OCI-LY1 (cell line): ENCODE data around the gene FAM50A.

Experiments
- H2AFZ ChIP-seq: fragments of 200-600 bp; sonication (generic), shearing (Covaris generic); 2 replicates; pipeline ENCODE4 v1.6.0; 2014; ENCODE audit warnings: antibody characterized with exemption, mild to moderate bottlenecking, low read length
- H3F3A ChIP-seq: fragments of 200-600 bp; sonication (generic), shearing (Covaris generic); 2 replicates; pipeline ENCODE4 v1.6.0; 2014; ENCODE audit warnings: mild to moderate bottlenecking, antibody characterized with exemption, low read length, moderate library complexity; ENCODE audit not compliant: insufficient read depth
- H3K27ac ChIP-seq: fragments of 200-600 bp; sonication (generic); 2 replicates; pipeline ENCODE4 v1.5.1; 2014; ENCODE audit warnings: low read length, mixed run types, mild to moderate bottlenecking, low read depth; ENCODE audit not compliant: poor library complexity, severe bottlenecking
- H3K27me3 ChIP-seq: fragments of 200-600 bp; sonication (generic); 2 replicates; pipeline ENCODE4 v1.6.0; 2014; ENCODE audit warnings: antibody characterized with exemption, mild to moderate bottlenecking, low read length, moderate library complexity; ENCODE audit not compliant: insufficient read depth
- H3K36me3 ChIP-seq: fragments of 200-600 bp; sonication (generic); 2 replicates; pipeline ENCODE4 v1.6.1; 2014; ENCODE audit warnings: mild to moderate bottlenecking, antibody characterized with exemption, low read length, moderate library complexity, mixed read lengths; ENCODE audit not compliant: insufficient read depth
- H3K4me1 ChIP-seq: fragments of 200-600 bp; sonication (generic); 2 replicates; pipeline ENCODE4 v1.5.1; 2014; ENCODE audit warnings: mild to moderate bottlenecking, low read length, moderate library complexity; ENCODE audit not compliant: insufficient read depth, severe bottlenecking
- H3K4me2 ChIP-seq: fragments of 200-600 bp; sonication (generic), shearing (Covaris generic); 2 replicates; pipeline ENCODE4 v1.6.1; 2014; ENCODE audit warnings: low read length
- H3K4me3 ChIP-seq: fragments of 200-600 bp; sonication (generic); 2 replicates; pipeline ENCODE4 v1.5.1; 2014; ENCODE audit warnings: low read length, low read depth, mild to moderate bottlenecking, mixed read lengths; ENCODE audit not compliant: poor library complexity, severe bottlenecking
- H3K79me2 ChIP-seq: fragments of 200-600 bp; shearing (Covaris generic); 2 replicates; pipeline ENCODE4 v1.6.1; 2016; ENCODE audit warnings: mixed run types, low read length, mixed read lengths; ENCODE audit not compliant: insufficient read depth
- H3K9ac ChIP-seq: fragments of 200-600 bp; sonication (generic), shearing (Covaris generic); 2 replicates; pipeline ENCODE4 v1.6.1; 2014; ENCODE audit warnings: mild to moderate bottlenecking, low read length, mixed read lengths
- H3K9me2 ChIP-seq: fragments of 200-600 bp; sonication (generic), shearing (Covaris generic); 2 replicates; pipeline ENCODE4 v1.6.1; 2014; ENCODE audit warnings: low read depth, mild to moderate bottlenecking, low read length, mixed read lengths
- H3K9me3 ChIP-seq: fragments of 200-600 bp; shearing (Covaris generic); 2 replicates; pipeline ENCODE4 v1.6.1; 2014; ENCODE audit warnings: low read length, mixed read lengths
- H4K20me1 ChIP-seq: fragments of 200-600 bp; sonication (generic), shearing (Covaris generic); 2 replicates; pipeline ENCODE4 v1.6.0; 2016; ENCODE audit warnings: mild to moderate bottlenecking, low read length; ENCODE audit not compliant: insufficient read depth
- EZH2 ChIP-seq: fragments of 200-600 bp; sonication (generic), shearing (Covaris generic); IDR thresholded peaks from 2 replicates; pipeline ENCODE4 v1.8.0; 2017; ENCODE audit warnings: borderline replicate concordance, mixed run types, mild to moderate bottlenecking, antibody characterized with exemption, low read length, moderate library complexity, mixed read lengths
- TF ChIP-seq, protein P1 (sequence below): fragments of 200-600 bp; sonication (generic), shearing (Covaris generic); IDR thresholded peaks from 2 replicates; pipeline ENCODE4 v1.5.1; 2017; ENCODE audit warnings: mild to moderate bottlenecking, antibody characterized with exemption, low read length, moderate library complexity, mixed read lengths

The FAM50A gene

DNA sequence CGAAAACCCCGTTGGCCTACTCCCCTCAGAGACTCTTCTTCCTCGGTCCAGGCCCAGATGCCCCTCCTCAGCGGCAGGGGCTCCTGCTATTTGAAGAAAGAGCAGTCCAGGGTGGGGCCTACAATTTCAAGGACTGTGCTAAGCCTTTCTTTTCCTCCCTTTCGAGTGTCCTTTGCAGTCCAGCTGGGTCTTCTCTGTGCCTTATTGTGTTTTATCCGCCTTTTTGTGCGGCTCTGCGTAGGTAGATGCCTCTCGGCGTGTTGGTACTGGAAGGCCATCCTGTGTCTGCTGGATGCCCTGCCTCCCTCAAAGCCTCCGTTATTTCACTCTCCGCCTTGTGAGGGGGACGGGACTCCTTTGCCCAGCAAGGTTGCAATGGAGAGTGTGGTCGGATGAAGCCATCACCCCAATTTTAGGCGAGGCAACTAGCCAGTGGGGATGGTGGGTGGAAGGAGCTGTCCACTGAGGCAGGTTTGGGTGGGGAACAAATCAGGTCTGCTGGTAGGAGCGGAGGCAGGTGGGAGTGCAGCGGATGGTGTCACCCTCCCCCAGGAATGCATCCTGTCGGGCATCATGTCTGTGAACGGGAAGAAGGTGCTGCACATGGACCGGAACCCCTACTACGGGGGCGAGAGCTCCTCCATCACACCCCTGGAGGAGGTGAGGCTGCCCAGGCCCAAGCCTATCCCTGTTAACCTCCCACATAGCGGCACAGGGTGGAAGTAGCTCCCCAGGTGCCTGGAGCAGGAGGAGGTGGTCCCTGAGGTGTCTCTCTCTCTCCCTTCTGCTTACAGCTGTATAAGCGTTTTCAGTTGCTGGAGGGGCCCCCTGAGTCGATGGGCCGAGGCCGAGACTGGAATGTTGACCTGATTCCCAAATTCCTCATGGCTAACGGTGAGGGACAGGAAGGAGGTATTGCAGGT, 5.7 kb upstream of the FAM50A start:
- Histone ChIP-seq H3K4me1 (peaks cover 21% of the 10 kb centered on the region), H3F3A (no peaks in the 10 kb centered on the region), H3K27ac (no peak overlapping the region), H3K4me3 (peak overlapping the region; percentile 81), H3K9ac (peak overlapping the region; percentile 76), H3K79me2 (peaks cover 7% of the 10 kb centered on the region; the same call in 1 of the 2 replicates), H3K9me3 (no peaks in the 10 kb centered on the region), H3K27me3 (no peaks in the 10 kb centered on the region), H2AFZ (no peak overlapping the region), H4K20me1 (no peaks in the 10 kb centered on the region), H3K4me2 (peak overlapping the region; percentile 96), H3K9me2 (no peaks in the 10 kb centered on the region), H3K36me3 (peaks cover 30% of the 10 kb centered on the region)
- TF ChIP-seq, protein P1, sequence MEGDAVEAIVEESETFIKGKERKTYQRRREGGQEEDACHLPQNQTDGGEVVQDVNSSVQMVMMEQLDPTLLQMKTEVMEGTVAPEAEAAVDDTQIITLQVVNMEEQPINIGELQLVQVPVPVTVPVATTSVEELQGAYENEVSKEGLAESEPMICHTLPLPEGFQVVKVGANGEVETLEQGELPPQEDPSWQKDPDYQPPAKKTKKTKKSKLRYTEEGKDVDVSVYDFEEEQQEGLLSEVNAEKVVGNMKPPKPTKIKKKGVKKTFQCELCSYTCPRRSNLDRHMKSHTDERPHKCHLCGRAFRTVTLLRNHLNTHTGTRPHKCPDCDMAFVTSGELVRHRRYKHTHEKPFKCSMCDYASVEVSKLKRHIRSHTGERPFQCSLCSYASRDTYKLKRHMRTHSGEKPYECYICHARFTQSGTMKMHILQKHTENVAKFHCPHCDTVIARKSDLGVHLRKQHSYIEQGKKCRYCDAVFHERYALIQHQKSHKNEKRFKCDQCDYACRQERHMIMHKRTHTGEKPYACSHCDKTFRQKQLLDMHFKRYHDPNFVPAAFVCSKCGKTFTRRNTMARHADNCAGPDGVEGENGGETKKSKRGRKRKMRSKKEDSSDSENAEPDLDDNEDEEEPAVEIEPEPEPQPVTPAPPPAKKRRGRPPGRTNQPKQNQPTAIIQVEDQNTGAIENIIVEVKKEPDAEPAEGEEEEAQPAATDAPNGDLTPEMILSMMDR, result no peak
- TF ChIP-seq EZH2, result no peak

- peaks cover 7% of the 10 kb centered on the region; the same call in 1 of the 2 replicates for H3K79me2 ChIP-seq
- no peak overlapping the region for H2AFZ ChIP-seq
- no peaks in the 10 kb centered on the region for H3F3A ChIP-seq
These were observed 4.1 kb upstream of the FAM50A start for GRCh38 chrX:154439841-154440240.

GRCh38 chrX:154440623-154441357, 3.2 kb upstream of the FAM50A start:
- Histone ChIP-seq H3K27ac (no peak overlapping the region), H3K27me3 (no peaks in the 10 kb centered on the region), H3K9me2 (no peaks in the 10 kb centered on the region), H3F3A (no peaks in the 10 kb centered on the region), H4K20me1 (no peaks in the 10 kb centered on the region), H3K4me3 (no peak overlapping the region), H3K4me2 (no peak overlapping the region), H2AFZ (no peak overlapping the region), H3K79me2 (peaks cover 7% of the 10 kb centered on the region; the same call in 1 of the 2 replicates), H3K9ac (no peak overlapping the region), H3K36me3 (peaks cover 20% of the 10 kb centered on the region), H3K4me1 (peaks cover 36% of the 10 kb centered on the region), H3K9me3 (no peaks in the 10 kb centered on the region)
- TF ChIP-seq, protein P1, result no peak
- no peak for TF ChIP-seq EZH2

More at GRCh38 chrX:154439841-154440240, 4.1 kb upstream of the FAM50A start:
- no peak for TF ChIP-seq EZH2
- TF ChIP-seq, protein P1, result no peak
- Histone ChIP-seq H3K9me2 (no peaks in the 10 kb centered on the region), H3K4me1 (peaks cover 31% of the 10 kb centered on the region), H4K20me1 (no peaks in the 10 kb centered on the region), H3K4me2 (no peak overlapping the region), H3K36me3 (peaks cover 26% of the 10 kb centered on the region), H3K9ac (no peak overlapping the region), H3K27ac (no peak overlapping the region), H3K27me3 (no peaks in the 10 kb centered on the region), H3K4me3 (no peak overlapping the region), H3K9me3 (no peaks in the 10 kb centered on the region)
